HG02870 (cell line): ENCODE data around the gene SH3PXD2A.
"Not testable (repeated sequence)": the region's sequence is repeated elsewhere in the genome, so short reads cannot be mapped to it uniquely, and the experiment has no call there.

Source experiments
- ATAC-seq: cut with Tn5 transposase; IDR thresholded peaks from one replicate; pipeline ENCODE4 v1.9.1; 2021; ENCODE audit warnings: mild to moderate bottlenecking, moderate library complexity; ENCODE audit not compliant: unreplicated experiment

Gene SH3PXD2A

DNA sequence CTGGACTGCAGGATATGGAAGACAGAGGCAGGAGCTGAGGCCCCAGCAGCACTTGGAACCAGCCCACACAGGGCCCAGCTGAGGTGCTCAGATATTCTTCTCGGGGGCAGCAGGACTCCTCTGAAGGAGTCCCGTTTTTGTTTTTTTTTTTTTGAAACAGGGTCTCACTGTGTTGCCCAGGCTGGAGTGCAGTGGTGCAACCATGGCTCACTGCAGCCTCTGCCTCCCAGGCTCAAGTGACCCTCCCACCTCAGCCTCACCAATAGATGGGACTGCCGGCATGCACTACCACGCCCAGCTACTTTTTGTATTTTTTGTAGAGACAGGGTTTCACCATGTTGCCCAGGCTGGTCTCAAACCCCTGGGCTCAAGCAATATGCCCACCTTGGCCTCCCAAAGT is 124.3 kb downstream of the SH3PXD2A start:
- ATAC-seq, result not testable (repeated sequence)

DNA sequence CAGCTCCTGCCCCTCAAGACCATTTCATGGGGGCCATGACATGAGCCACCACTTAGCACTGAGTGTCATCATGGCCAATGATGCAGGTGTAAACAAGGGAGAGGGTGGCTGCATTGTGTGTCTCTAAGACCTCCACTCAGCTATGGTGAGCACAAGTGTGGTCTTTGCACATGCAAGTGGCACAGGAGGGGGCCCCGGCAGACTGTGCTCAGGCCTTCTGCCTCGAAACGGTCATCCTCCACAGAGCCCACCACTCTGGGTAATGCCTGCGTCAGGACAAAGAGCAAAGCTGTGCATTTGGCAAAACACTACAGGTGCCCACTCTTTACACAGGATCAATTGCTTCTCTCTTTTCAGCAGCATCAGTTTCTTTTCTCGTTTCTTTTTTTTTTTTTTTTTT is 125.5 kb downstream of the SH3PXD2A start:
- no peak for ATAC-seq

DNA sequence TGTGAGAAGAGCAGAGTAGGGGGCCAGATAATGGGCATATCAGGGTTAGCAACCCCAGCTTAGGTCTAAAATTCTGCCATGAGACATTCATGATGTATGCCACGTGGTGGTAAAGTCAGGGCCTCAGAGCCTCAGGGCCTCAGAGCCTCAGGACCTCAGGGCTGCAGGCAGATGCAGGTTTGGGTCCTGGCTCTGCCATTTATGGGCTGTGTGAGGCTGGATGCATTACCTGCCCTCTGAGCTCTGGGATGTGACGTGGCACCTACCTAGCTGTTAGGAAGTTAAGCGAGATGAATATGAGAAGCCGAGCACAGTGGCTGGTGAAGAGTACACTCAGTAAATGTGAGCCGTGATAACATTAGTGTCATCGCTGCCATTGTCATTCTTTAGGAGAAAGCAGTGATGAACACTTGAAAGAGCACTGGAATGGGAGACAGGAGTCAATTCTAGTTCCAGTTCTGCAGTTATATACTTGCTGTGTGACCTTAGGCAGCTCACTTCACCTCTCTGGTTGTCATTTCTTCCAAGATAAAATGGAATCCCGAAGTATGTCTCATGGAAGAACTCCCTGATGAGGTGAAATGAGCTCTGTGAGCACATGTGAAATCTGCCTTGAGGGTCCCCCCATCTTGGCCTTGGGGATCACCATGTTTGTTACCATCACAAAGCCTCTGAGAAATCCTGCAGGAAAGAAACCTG is 127.2 kb downstream of the SH3PXD2A start:
- no peak for ATAC-seq

DNA sequence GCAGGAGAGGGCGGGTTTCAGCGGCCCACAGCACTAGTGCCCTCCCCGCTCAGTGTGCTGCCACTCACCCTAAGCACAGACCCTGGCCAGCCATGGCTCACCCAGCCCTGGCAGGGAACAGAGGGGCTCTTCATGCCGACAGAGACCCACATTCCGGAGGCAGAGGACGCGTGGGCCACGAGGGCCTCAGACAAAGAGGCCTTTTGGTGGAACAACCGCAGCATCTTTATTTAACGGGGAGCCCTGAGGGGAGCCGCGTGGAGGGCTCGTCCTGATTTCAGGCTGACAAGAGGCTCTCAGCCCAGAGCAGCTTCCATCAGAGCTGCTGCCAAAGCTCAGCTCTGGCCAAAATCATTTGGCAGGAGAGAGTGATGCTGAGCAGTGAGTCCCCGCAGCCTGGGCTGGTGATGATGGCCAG is 127.8 kb downstream of the SH3PXD2A start:
- no peak for ATAC-seq

DNA sequence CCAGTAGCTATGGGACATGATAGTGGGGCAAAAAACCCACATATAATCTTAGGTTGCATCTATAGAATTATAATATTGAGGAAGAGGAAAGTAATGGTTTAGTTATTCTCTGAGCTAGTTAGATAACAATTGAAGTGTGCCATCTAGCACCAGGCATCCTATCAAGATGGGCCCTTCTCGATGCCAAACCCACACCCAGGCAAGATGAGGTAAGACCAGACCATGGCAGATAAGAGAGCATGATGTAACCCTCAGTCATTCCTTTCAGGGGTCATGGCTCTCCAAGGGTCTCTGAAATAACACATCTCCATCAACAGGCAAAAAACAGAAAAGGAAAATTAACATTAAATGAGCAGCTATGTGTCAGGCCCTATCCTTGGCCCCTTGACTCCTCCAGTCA is 128.7 kb downstream of the SH3PXD2A start:
- ATAC-seq, result no peak

DNA sequence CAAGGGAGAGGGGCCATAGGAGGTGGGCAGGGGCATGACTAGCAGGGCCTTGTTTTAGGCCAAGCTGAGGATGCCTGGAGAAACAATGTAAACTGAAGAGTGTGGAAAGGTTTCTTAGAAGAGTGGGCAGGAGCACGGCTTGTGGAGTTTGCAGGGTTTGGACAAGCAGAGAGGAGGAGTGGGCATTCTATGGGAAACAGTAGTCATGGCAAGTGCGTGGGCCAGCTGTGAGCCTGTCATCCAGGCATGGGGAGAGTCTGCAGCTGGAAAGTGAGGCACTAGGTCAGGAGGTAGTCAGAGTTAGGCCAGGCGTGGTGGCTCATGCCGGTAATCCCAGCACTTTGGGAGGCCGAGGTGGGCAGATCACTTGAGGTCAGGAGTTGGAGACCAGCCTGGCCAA is 130.1 kb downstream of the SH3PXD2A start:
- ATAC-seq, result no peak

DNA sequence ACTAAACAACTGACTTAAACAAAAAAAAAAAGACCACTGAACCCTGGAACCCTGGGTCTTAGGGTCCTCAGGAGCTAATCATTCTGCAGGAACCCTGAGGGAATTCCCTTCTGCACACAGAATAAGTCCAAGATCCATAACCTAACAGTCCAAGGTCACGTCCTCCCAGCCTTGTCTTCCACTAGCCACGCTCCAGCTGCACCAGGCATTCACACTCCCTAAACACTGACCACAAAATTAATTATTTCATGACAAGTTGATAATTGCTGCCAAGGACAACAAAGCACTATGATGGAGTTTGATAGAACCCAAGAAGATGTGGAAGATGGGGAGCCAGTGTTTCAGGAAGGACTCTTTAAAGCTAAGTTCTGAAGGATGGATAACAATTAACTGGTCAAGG is 130.6 kb downstream of the SH3PXD2A start:
- ATAC-seq, result no peak

DNA sequence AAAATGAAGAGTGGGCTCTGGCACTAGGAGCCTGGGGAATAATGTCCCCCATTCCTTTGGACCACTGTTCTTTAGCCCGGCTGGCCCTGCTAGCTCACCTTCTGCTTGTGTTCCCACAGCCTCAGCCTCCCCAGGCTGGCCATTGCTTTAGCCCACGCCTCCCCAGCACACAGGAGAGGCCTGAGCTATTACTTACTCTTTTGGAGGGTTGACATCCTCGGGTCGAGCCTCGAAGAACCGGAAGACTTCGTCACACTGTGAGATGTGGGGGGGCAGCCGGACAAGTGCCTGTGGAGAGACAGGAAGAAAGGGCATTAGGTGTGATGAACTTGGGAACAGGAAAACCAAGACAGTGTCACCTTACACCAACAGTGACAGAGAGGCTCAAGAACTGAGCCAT is 131.3 kb downstream of the SH3PXD2A start:
- ATAC-seq, result no peak

DNA sequence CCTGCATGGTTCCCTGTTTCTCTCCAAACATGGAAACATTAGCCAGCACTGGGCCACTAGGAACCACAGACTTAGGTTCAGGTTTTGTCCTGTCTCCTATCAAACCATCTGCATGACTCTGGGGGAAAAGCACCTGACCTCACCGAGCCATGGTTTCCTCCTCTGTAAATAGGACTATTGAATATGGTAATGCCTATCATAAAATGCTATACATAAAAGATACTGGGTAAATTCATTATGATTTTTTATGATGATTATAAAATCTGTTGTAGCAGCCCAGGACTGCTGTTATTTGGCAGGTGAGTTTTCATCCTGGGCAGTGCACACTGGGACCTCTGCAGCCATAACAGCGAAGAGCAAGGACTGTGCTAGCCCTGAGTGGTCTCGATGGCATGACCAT is 131.8 kb downstream of the SH3PXD2A start:
- ATAC-seq, result no peak

DNA sequence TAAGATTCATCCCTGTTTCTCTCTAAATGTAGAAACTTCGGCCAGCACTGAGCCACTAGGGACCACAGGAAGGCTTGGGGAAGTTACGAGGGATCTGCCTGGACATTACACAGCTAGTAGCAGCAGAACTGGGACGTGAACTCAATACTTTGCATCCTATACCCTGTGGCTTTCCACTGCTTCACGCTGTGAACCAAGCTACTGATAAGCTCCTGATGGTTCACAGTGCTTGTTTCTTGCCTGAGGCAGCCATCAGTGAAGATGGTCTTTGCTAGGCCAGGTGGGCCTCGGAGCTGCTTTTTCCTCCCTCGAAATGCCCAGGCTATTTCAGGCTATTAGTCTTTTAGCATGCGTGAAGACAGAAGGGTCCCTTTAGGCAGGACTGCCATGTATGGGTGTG is 132.7 kb downstream of the SH3PXD2A start:
- ATAC-seq, result no peak

DNA sequence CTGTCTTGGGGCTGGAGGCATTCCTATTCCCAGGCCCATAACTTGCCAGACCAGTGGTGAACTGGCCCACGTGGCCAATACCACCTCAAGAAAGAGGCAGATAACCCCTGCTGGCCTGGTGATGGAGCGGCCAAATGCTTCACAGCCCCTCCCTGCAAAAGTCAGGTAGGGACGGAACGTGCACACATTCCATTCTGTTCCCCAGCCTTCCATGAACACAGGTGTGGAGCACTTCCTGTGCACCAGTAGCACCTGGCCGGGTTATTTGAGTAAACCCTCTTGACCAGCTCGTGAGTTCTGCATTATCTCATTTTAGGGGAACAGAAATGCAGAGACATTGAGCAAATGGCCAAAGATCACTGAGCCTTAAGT is 134.4 kb downstream of the SH3PXD2A start:
- ATAC-seq, result no peak

DNA sequence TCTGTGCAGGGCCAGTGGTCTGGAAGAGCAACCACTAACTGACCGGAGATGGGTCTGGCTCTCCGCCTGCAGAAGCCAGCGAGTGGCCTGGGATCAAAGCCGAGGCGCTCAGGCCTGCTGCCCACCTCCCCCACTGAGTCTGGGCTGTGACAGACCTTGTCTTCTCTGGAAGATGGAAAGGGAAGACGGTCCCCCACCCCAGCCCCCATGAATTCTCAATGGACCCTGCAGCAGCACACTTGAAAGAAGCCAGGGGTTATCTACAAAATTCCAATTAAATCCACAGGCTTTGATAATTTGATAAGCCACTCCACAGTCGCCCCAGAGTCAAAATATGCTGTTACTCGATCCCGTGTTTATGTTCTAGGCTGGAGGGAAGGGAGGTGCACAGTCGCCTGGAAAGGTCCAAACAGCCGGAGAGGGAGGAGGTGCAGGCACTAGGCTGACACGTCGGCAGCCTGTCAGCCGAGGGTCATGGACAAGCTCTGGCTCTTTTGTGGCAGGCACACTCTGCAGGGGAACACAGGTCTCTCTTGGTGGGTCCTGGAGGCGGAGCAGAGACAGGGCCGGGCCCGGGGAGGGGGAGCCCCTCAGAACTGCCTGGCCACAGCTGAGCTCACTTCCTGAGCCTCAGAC is 134.9 kb downstream of the SH3PXD2A start:
- ATAC-seq, result no peak

DNA sequence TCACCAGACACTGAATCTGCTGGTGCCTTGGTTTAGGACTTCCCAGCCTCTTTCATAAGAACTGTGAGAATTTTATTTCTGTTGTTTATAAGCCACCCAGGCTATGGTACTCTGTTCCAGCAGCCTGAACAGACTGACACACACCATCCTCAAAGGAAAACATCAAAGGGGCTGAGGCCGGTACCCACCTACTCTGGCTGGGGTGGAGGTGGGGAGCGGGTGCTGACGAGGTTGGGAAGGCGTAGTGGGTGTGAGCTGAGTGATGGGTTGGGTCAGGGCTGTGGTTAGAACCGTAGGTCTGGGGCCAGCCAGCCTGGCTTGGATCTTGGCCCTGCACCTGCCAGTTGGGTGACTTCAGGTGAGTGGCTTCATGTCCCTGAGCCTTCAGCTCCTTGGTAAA is 136.3 kb downstream of the SH3PXD2A start:
- ATAC-seq, result no peak

DNA sequence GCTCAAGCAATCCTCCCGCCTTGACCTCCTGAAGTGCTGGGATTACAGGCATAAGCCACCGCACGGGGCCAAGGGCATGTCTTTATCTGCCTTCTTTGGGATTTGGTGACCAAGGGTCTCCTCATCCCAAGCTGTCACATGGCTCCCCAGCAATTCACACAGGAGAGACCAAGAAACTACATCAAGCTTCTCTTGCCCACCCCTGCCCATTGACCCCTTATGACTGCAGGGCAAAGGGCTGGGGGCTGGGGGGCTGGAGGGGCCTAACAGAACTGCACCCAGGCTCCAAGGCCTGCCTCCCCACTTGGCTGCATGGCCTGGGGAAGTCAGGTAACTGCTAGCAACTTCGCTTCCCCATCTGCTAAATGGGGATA is 137.1 kb downstream of the SH3PXD2A start:
- no peak for ATAC-seq

DNA sequence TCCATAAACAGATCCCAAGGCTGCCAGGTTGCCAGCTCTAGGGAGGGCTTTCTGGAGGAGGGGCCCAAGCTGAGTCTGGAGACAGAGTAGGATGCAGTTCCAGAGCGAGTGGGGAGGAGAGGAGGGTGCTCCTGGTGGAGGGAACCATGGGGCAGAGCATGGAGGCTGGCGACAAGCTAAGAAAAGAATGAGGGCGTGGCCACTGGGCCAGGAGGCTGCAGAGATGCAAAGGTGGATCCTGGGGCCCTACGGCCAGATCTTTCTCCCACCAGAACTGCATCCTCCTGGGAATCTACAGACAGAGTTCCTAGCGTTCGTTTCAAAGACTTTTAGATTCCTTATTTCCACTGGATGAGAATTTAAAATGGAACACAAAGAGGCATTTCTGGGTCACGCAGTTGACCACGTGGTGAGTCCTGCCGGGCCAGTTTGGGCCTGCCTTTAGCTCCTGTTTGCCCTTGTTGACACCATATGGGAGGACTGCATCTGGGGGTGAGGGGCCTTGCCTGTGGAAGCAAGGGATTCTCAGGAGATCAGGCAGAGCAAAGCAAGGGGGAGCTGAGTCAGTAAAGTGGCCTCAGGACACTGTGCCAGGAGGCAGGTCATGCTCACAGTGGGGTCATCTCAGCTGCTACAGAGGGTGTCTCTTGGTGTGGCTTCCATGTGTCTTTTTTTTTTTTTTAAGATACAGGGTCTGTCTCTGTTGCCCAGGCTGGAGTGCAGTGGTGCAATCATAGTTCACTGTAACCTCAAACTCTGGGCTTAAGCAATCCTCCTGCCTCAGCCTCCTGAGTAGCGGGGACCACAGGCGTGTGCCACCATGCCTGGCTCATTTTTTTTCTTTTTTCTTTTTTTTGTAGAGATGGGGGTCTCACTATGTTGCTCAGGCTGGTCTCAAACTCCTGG is 137.8 kb downstream of the SH3PXD2A start:
- ATAC-seq, result no peak

DNA sequence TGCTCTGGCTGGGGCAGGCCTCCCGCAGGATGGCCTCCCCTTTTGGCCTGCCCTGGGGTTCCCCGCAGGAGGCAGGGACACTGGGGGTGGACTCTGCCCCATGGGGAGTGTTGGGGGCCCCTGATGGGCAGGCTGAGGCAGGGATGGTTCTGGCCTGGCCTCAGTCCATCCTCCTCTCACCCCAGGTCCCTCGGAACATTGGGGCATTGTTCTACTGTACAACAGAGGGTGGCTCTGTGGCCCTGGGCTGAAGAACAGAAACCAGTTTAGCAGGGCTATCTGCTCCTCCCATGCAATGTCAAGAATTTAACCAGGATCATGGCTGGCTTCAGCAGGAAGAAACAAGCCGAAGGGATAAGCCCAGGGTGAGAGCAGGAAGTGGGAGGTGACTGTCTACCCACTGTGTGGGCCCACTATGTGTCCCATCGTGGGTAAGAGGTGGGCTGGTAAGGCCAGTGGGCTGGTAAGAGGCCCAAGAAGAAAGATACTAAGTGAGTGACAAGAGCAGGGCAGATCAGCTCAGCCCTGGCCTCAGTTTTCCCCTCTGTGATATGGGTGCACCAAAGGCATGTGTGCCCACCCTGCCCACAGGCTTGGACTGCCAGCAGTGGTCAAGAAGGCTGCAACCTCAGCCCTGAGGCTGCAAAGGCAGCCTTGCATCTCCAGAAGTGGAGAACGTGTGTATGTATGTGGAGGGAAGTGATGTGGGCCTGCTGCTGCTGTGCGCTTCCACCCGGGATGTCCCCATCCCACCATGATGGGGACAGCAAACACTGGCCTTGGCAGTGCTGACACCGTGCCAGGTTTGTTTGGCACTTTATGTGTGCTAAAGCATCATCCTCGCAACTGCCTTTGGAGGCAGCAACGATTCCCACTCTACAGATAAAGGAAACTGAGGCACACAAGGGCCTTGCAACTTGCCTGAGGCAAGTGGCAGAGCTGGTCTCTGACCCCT is 138.9 kb downstream of the SH3PXD2A start:
- no peak for ATAC-seq

DNA sequence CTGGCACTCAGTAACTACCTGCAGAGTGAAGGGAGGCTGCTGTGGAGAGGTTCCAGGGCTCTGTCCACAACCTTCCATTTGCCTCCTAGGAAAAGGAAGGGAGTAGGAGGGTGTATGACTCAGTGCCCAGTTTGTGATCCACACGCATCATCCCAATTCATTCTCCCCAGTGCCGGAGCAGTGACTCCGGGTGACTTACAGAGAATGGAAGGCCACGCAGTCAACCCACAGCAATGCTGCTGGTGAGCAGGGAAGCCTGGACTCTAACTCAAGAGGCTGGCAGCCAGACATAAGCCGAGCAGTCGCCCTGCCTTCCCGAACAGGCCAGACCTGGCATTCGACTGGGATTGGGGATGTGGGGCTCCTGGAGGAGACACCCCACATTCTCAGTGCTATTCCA is 139.9 kb downstream of the SH3PXD2A start:
- no peak for ATAC-seq

DNA sequence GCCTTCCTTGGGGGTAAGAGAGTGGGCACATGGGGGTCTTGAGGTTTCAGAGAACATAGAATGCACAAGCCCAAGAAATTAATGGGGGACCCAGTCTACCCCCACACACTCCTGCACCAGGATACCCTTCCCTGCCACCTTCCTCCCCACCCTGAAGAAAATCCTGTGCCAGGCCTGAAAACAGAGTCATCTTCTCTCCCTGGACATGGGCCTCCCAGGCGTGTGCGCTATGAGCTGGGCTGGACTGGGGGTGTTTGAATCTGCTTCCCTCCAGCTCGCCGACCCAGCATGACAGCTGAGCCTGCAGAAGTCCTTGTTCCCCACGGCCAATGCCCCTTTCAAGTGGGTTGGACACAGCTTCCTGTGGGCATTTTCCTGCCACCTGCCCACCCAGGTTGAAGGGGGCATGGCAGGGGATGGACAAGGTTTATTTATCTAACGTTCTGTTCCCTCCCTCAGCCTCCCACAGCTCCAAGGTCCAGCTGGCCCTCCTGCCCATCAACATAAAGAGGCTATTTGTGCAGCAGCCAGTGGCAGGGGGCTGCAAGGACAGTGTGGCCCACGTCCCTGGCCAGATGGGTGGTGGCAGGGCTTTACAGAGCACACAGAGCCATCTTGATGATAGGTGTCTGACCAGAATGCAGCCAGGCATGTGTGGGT is 141.0 kb downstream of the SH3PXD2A start:
- ATAC-seq, result no peak

DNA sequence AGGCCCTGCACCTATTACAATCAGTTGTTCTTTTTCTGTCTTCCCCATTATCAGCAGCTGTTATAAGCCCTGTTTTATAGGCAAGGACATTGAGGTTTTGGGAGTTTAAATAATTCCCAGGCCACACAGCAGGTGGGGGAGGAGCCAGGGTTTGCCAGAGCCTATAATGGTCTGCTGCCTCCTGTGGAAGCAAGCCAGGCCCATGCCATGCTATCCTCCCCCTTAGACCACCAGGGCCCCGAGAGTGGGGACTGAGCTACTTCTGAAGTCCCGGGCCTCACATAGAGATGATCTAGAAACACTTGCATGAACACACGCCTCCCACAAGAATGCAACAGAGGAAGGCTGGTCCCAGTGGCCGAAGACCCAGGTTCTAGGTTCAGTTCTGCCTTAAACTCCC is 141.7 kb downstream of the SH3PXD2A start:
- no peak for ATAC-seq

DNA sequence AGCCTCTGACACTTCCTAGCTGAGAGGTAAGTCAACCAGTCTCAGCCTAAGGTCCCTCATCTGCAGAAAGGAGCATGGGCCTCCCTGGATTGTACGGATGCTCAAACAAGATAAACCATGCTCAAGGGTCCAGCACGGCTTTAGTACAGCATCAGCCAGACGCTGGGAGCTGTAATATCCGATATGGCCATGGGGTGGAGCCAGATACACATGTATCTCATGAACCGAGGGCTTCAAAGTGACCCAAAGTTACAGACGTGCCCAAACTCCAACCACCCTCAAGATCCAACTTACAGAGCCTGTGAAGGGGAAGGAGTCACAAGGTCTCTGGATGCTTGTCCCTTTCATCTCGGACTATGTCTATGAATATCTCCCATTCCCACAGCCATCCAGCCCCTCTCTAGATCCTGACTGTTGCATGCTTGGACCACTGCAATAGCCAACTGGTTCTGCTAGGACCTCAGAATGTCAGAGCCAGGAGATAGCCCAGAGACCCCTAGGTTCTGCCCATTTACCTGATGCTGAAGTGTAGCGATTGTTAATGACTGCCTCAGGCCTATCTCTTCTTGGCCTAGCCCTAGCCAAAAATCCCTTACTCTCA is 142.4 kb downstream of the SH3PXD2A start:
- ATAC-seq, result no peak
